ENCODE results near the gene AK8.
A peak's percentile ranks its signal among the peaks of the same experiment; 100 is the strongest.

The AK8 gene

GRCh38 chr9:132887181-132888120 is 9.4 kb upstream of the AK8 start:
- DNase-seq (ENCODE audit: low read depth) = no peak

GRCh38 chr9:132886334-132886725 is 8.2 kb upstream of the AK8 start:
- DNase-seq (ENCODE audit: low read depth) = no peak

GRCh38 chr9:132885720-132886333 is 7.7 kb upstream of the AK8 start:
- no peak for DNase-seq (ENCODE audit: low read depth)

- no peak for DNase-seq (ENCODE audit: low read depth)
Measured at GRCh38 chr9:132883349-132884294, 5.5 kb upstream of the AK8 start.

GRCh38 chr9:132882616-132883015 is 4.5 kb upstream of the AK8 start:
- no peak for DNase-seq (ENCODE audit: low read depth)

- no peak for DNase-seq (ENCODE audit: low read depth)
Measured at GRCh38 chr9:132881826-132882225, 3.7 kb upstream of the AK8 start.

GRCh38 chr9:132880324-132880661 is 2.2 kb upstream of the AK8 start:
- DNase-seq (ENCODE audit: low read depth) = no peak

GRCh38 chr9:132879457-132880323 is 1.6 kb upstream of the AK8 start:
- no peak for DNase-seq (ENCODE audit: low read depth)

- DNase-seq (ENCODE audit: low read depth) = peak; percentile 23
Measured at GRCh38 chr9:132878695-132879456, 792 bp upstream of the AK8 start, which contains the start of gene SPACA9. Gene SPACA9 (plus strand): TSS chr9:132878898. CDS start chr9:132883948, 5,050 bp downstream.

- DNase-seq (ENCODE audit: low read depth) = no peak
Measured at GRCh38 chr9:132877458-132877823, 643 bp downstream of the AK8 start.

- DNase-seq (ENCODE audit: low read depth) = no peak
Measured at GRCh38 chr9:132876849-132877248, 1.2 kb downstream of the AK8 start.

GRCh38 chr9:132875159-132875558 is 2.9 kb downstream of the AK8 start:
- DNase-seq (ENCODE audit: low read depth) = no peak

- no peak for DNase-seq (ENCODE audit: low read depth)
Measured at GRCh38 chr9:132873403-132873802, 4.7 kb downstream of the AK8 start.

GRCh38 chr9:132869266-132869665 is 8.8 kb downstream of the AK8 start:
- DNase-seq (ENCODE audit: low read depth) = no peak

- DNase-seq (ENCODE audit: low read depth) = no peak
Measured at GRCh38 chr9:132866898-132867297, 11.2 kb downstream of the AK8 start.

GRCh38 chr9:132864691-132865090 is 13.4 kb downstream of the AK8 start:
- DNase-seq (ENCODE audit: low read depth) = no peak

GRCh38 chr9:132864277-132864676 is 13.8 kb downstream of the AK8 start:
- DNase-seq (ENCODE audit: low read depth) = no peak

GRCh38 chr9:132863096-132863495 is 15.0 kb downstream of the AK8 start:
- DNase-seq (ENCODE audit: low read depth) = no peak

GRCh38 chr9:132862533-132862932 is 15.6 kb downstream of the AK8 start:
- no peak for DNase-seq (ENCODE audit: low read depth)

- DNase-seq (ENCODE audit: low read depth) = no peak
Measured at GRCh38 chr9:132861666-132862065, 16.4 kb downstream of the AK8 start.

- DNase-seq (ENCODE audit: low read depth) = no peak
Measured at GRCh38 chr9:132858751-132859150, 19.3 kb downstream of the AK8 start.
